Mucosa of rectum (tissue), 2 donors: ENCODE results near the gene SDC4.

ENCODE experiments used
- H3K27ac ChIP-seq, 2 donors: one replicate each; pipeline ENCODE4 v1.7.0; 2013; ENCODE audit warnings: inconsistent platforms in 2 of 2, low read depth in 2 of 2, low read length in 2 of 2
- H3K27me3 ChIP-seq, 2 donors: one replicate each; pipeline ENCODE4 v1.7.0; 2013; ENCODE audit warnings: low read length in 2 of 2; ENCODE audit not compliant: control insufficient read depth in 2 of 2, insufficient read depth in 2 of 2
- H3K36me3 ChIP-seq, 2 donors: one replicate each; pipeline ENCODE4 v1.7.0; 2013; ENCODE audit warnings: low read length in 2 of 2; ENCODE audit not compliant: control insufficient read depth in 2 of 2, insufficient read depth in 2 of 2
- H3K4me1 ChIP-seq, 2 donors: one replicate each; pipeline ENCODE4 v1.7.0; 2013; ENCODE audit warnings: low read length in 2 of 2, mild to moderate bottlenecking in 1 of 2; ENCODE audit not compliant: control insufficient read depth in 2 of 2, insufficient read depth in 2 of 2
- H3K4me3 ChIP-seq, 2 donors: one replicate each; pipeline ENCODE4 v1.7.0; 2013; ENCODE audit warnings: low read length in 2 of 2
- H3K9ac ChIP-seq, 2 donors: one replicate each; pipeline ENCODE4 v1.7.0; 2013; ENCODE audit warnings: low read length in 2 of 2, low read depth in 1 of 2, mild to moderate bottlenecking in 1 of 2
- H3K9me3 ChIP-seq, 2 donors: one replicate each; pipeline ENCODE4 v1.7.0; 2013; ENCODE audit warnings: low read length in 2 of 2; ENCODE audit not compliant: control insufficient read depth in 2 of 2
- donor health status: healthy.
- donor health status: Normal muscosa, but diverticular disease.

The SDC4 gene

DNA sequence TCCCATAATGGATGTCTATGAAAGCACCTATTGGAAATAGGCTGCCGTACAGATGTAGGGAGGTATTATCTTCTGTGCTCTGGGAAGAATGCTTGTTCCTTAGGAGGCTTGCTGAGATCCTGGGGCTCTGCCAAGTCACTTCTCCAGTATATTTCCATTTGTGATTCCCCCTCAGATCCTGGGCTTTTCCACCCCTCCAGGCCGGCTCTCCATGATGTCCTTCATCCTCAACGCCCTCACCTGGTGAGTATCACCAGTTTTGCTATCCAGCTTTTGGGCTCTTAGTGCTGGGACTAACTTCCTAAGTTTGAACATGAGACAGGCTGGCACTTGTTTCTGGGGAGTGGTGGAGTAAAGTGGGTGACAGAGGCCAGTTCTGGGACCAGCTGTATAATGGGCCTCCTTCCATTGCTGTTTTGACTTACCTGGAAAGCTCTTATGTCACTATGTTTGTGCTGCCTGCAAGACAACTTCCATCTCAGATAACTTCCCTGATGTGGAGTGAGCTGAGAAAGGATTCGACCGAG is 17.3 kb upstream of the SDC4 start:
- Histone ChIP-seq H3K9me3 (no peaks in the 10 kb centered on the region), H3K4me3 (no peak overlapping the region), H3K27ac (peak overlapping the region in 1 of 2 donors; percentile 65), H3K36me3 (peaks cover 25 to 30% of the 10 kb centered on the region in 2 donors), H3K9ac (peak overlapping the region in 1 of 2 donors; percentile 15), H3K4me1 (peaks cover 23 to 29% of the 10 kb centered on the region in 2 donors), H3K27me3 (no peaks in the 10 kb centered on the region)

DNA sequence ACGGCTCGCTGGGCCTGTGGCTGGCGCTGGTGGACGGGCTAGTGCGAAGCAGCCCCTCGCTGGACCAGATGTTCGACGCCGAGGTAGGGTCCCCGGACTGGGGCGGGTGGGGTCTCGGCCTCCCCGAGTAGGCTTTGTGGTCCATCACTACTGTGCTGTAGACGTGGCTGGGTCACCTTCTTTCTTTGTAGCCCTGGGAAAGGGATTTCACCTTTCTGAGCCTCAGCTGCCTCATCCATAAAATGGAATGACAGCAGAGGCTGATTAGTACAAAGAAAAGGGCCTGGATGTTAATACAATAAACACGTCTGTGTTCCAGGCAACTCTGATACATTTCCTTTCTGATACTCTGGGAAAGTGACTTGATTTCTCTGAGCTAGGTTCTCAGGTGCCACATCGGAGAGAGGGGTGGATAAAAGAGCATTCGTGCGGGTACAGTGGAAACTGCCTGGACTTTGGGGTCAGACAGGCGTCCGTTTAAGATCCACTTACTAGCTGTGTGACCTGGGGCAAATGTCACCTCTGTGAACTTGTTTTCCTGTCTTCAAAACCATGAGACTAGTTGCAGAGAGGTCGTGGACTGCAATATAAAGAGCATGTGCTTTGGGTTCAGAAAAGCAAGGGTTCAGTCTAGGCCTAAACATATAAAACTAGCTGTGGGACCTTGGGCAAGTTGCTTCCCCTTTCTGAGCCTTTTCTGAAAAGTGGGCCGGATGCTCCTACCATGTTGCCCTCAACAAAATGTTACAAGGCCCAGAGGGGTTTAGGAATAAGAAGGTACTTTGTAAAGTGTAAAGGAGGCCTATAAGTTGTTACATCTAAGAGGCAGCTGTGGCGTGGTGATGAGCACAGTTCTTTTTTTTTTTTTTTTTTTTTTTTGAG is 15.6 kb upstream of the SDC4 start:
- Histone ChIP-seq H3K4me3 (peak overlapping the region; percentile 92 to 94), H3K36me3 (peaks cover 25 to 30% of the 10 kb centered on the region in 2 donors)

DNA sequence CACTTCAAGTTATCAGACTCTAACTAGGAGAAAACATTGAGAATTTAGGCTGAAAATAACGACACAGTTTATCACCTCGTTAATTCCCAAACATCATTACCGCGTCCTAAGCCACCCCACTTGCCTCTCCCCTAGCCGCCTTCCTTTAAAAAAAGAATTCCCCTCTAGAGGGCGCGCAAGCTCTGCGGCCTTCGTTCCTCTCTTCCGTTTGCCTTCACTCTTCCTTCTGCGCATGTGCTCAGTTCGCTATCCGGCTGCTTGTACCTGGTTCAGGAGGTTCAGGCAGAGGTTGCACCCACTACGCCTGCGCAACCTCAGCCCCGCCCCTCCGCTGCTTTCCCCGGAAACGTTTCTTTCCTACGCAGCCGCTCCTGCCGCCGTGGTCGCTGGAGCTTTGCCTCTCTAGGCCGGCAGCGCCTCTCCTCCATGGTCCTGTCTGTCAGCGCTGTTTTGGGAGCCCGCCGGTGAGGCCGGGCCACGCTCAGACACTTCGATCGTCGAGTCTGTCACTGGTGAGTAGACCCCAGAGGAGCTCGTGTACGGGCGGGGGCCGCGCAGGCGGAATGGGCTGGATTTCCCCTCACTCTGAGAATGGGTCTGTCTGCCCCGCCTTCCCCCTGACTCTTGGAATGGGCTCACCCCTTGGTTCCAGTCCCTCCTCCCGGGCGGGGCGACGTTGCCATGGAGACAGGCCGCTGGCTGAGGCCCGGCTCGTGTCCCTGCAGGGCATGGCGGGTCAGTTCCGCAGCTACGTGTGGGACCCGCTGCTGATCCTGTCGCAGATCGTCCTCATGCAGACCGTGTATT is 14.8 kb upstream of the SDC4 start, which contains the start of gene SYS1:
Gene SYS1, plus strand, starts transcription at position 353 of the 807 bp plus-strand sequence. Its CDS starts 376 bp downstream, at position 729.
- peak within 1 kb of the TSS; percentile 88 to 94 for H3K9ac ChIP-seq
- peaks cover 18 to 28% of the 10 kb centered on the region in 2 donors for H3K36me3 ChIP-seq
- peak within 1 kb of the TSS; percentile 98 for H3K27ac ChIP-seq
- H3K4me3 ChIP-seq = peak within 1 kb of the TSS; percentile 92 to 94
- H3K27me3 ChIP-seq = no peaks in the 10 kb centered on the region
- no peaks in the 10 kb centered on the region for H3K9me3 ChIP-seq
- peaks cover 33% of the 10 kb centered on the region in 2 donors for H3K4me1 ChIP-seq

More for the DNA sequence above, 15.6 kb upstream of the SDC4 start:
- Histone ChIP-seq H3K4me1 (peaks cover 30 to 32% of the 10 kb centered on the region in 2 donors), H3K9me3 (no peaks in the 10 kb centered on the region), H3K27ac (peak overlapping the region; percentile 98), H3K27me3 (no peaks in the 10 kb centered on the region), H3K9ac (peak overlapping the region; percentile 88 to 94)

DNA sequence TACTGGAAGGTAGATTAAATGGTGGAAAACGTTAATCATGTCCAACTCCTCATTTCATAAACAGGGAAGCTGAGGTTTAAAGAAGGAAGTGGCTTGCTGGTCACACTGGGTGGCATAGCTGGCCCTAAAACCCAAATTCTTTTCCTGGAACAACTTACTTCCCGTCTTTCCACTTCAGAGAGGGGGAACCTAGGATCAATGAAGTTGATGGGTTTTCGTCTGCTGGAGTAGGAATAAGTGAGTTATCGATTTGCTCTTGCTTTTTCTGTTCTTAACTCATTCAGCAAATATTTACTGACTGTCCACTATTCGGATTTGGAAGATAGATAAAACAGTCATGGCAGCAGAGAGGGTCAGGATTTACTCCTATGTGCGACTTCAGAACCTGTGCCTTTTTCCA is 13.6 kb upstream of the SDC4 start:
- H3K4me3 ChIP-seq = no peak overlapping the region
- H3K27ac ChIP-seq = no peak overlapping the region
- no peaks in the 10 kb centered on the region for H3K27me3 ChIP-seq
- no peaks in the 10 kb centered on the region for H3K9me3 ChIP-seq
- peaks cover 26 to 41% of the 10 kb centered on the region in 2 donors for H3K4me1 ChIP-seq
- H3K9ac ChIP-seq = no peak overlapping the region
- peaks cover 10 to 16% of the 10 kb centered on the region in 2 donors for H3K36me3 ChIP-seq

DNA sequence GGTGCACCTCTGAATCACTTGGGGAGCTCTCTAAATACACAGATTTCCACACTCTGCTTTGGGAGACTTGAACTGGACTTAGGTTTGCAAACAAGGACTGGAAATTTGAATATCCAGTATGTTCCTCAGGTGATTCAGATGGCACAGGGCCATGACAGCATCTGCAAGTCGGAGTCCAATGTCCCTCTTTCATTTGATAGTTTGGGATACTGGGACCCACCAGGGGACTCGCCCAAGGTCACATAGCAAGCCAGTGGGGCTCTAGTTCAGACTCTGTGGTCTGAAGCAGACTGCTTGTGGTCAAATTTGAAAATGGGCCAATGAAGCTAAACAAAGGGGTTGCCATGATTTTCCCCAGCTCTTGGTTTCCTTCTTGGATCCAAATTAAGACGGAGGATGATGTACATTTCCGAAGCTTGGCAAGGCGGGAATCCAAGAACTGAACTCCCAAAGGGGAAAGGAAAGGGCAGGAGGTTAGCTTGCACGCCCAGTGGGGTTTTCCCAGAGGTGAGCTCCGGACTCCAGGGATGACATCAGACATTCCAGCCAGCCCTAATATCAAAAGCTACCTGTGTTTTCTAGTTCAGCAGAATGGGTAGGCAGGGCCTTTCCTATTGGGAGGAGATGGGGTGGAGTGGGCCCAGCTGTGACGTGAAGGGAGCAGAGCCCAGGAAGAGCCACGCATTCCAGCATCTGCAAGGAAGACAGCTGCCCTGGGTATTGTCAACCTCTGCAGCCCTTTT is 11.4 kb upstream of the SDC4 start:
- Histone ChIP-seq H3K27me3 (no peaks in the 10 kb centered on the region), H3K9me3 (no peaks in the 10 kb centered on the region), H3K4me1 (peaks cover 26 to 31% of the 10 kb centered on the region in 2 donors), H3K9ac (no peak overlapping the region), H3K27ac (peak overlapping the region; percentile 31 to 68), H3K36me3 (no peaks in the 10 kb centered on the region), H3K4me3 (no peak overlapping the region)

DNA sequence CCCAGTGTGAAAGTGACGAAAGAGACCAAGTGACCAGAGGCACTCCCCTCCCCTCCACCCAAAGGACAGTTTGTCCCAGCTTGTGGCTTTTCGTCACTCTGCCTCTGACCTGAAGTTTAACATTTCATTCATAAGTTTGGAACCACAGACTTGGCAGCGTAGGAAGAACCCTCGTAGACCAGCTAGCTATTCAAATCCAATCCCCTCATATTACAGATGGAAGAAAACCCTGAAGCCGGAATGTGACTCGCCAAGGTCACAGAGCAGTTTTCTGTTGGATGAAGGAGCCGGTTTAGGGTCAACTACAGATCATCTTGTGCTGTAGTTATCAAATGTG is 10.8 kb upstream of the SDC4 start:
- H3K9me3 ChIP-seq = no peaks in the 10 kb centered on the region
- peak overlapping the region in 1 of 2 donors; percentile 68 for H3K27ac ChIP-seq
- H3K4me3 ChIP-seq = no peak overlapping the region
- peak overlapping the region in 1 of 2 donors; percentile 17 for H3K9ac ChIP-seq
- peaks cover 23 to 28% of the 10 kb centered on the region in 2 donors for H3K4me1 ChIP-seq
- no peaks in the 10 kb centered on the region for H3K36me3 ChIP-seq
- H3K27me3 ChIP-seq = no peaks in the 10 kb centered on the region

DNA sequence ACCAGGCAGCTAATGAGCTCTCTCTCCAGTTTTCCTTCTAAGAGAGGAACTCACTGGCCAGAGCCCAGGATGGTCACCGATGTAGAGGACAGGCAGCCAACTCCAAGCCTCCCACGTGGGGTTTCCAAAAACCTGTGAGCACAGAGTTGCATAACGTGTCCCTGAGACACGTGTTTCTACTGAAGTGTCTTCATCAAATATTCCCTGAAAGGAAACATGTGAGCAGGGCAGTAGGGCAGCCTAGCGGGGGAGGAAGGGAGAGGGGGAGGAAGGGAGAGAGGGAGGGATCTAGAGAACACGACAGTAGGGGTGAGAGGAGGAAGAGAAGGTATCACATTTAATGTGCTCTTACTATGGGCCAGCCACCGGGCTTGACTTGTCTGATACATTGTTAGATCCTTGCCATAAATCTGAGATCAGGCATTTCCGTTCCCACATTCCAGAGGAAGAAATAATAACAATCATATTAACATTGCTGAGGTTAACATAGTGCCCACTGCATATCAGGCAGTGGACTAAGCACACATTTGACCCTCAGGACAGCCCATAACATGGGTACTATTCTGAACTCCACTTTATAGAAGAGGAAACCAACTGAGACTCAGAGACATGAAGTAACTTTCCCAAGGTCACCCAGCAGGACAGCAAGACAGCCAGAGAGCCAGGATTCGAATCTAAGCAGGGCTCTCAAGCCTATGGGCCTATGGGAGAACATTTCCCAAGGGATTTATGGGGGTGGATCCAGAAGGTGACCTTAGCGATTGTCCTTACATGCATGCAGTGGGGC is 10.3 kb upstream of the SDC4 start:
- Histone ChIP-seq H3K27me3 (no peaks in the 10 kb centered on the region), H3K4me3 (no peak overlapping the region), H3K9ac (peak overlapping the region in 1 of 2 donors; percentile 17), H3K9me3 (no peaks in the 10 kb centered on the region), H3K27ac (peak overlapping the region; percentile 61 to 68), H3K4me1 (peaks cover 18 to 22% of the 10 kb centered on the region in 2 donors), H3K36me3 (no peaks in the 10 kb centered on the region)

DNA sequence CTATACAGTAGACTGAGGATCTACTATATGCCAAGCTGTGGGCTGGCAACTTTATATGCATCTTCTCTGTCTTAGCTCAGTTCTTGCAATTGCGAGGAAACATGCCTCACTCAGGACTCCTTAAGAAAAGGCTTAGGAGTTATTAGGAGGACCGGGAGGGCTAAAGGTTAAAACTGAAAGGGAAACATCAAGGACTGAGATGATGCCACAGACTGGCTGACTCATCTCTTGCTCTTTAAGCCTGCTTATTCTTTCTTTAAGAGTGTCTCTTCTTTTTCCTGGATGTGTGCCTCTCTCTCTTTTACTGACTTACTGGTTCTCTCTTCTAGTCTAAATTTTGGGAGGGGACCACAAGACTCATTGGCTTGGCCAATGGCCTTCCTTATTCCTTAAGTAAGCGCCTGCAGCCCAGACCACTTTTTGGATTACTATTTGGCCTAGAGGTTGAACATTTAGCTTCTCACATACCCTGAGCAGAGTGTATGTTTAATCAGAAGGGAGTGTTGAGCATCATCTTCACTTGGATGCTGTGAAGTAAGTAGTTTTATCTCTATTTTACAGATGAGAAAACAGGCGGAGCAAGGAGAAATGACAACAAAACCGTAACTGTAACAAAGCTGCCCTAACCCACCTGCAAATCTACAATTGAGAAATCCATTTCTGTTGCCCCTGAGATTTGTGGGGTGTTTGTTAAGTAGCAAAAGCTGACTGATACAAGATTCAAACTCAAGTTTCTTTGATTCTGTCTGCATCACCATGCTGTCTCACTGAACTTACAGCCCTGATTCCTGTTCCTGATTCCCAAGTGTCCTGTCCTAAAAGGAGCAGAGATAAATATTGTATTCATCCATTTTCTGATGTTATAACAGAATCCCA is 7.2 kb upstream of the SDC4 start:
- Histone ChIP-seq H3K36me3 (no peaks in the 10 kb centered on the region), H3K27ac (peak overlapping the region; percentile 24 to 44), H3K27me3 (no peaks in the 10 kb centered on the region), H3K4me1 (peaks cover 10 to 18% of the 10 kb centered on the region in 2 donors), H3K4me3 (no peak overlapping the region), H3K9ac (no peak overlapping the region), H3K9me3 (no peaks in the 10 kb centered on the region)
